HCT116 (cell line): ENCODE data around the gene HDHD3. TPM values are rescaled to one million over a fixed set of nuclear protein-coding genes. Genes with fewer than 3 reads are reported as not detected.

Experiments used
- ATAC-seq: fragments of 200-7000 bp; cut with Tn5 transposase; 2 replicates; pipeline ENCODE4 v1.9.1; 2020; ENCODE audit warnings: mild to moderate bottlenecking, moderate library complexity
- BruUV-seq: library from RNA; stranded (reverse); fragments of 400-500 nt; replicated peaks from 2 replicates; lab custom pipeline; 2021; lab: Mats Ljungman, UMichigan
- CTCF ChIA-PET: fragments of 300-600 bp; sonication (Branson Sonifier 250); formaldehyde crosslinking; loops from one replicate; lab custom pipeline; 2021; ENCODE audit warnings: antibody characterized with exemption; lab: Charles Lee
- POLR2A ChIA-PET: fragments of 300-600, 350-600 bp; sonication (Branson Sonifier 250); formaldehyde crosslinking; loops from one replicate; lab custom pipeline; 2021; ENCODE audit warnings: antibody characterized with exemption; lab: Charles Lee
- RAD21 ChIA-PET, 2 experiments: fragments of 300-600 bp; sonication (Branson Sonifier 250); formaldehyde crosslinking; loops; one replicate each; lab custom pipeline; 2023; ENCODE audit warnings: low total read pairs in 2 of 2; ENCODE audit not compliant: uncharacterized antibody in 2 of 2, unreplicated experiment in 2 of 2, low non-redundant PET in 1 of 2; lab: Charles Lee
- DNase-seq: peaks from one replicate; pipeline ENCODE4 v3.0.0-alpha.2; 2010; ENCODE audit warnings: low read depth, low spot score
- H2AFZ ChIP-seq: fragments of 200-600 bp; shearing (Covaris generic), sonication (generic); 2 replicates; pipeline ENCODE4 v1.6.1; 2017; ENCODE audit warnings: low read depth, mixed run types, mixed read lengths, antibody characterized with exemption, low read length; ENCODE audit not compliant: poor library complexity, severe bottlenecking
- H3K27ac ChIP-seq: 2 replicates; pipeline ENCODE4 v1.5.1; 2012; ENCODE audit warnings: low read depth, low read length
- H3K27me3 ChIP-seq: fragments of 200-600 bp; sonication (generic); 2 replicates; pipeline ENCODE4 v1.6.1; 2016; ENCODE audit warnings: mixed run types, low read length, mixed read lengths; ENCODE audit not compliant: insufficient read depth
- H3K36me3 ChIP-seq, 2 experiments: fragments of 200-500 bp in 1 of 2; fragments of 200-600 bp in 1 of 2; sonication (Bioruptor generic) in 1 of 2; sonication (generic) in 1 of 2; 2 replicates each; pipeline versions ENCODE4 v1.5.1 to v1.6.1; 2014 to 2016; ENCODE audit warnings: low read length in 2 of 2, inconsistent platforms in 1 of 2, mixed read lengths in 1 of 2, mixed run types in 1 of 2; ENCODE audit not compliant: insufficient read depth in 2 of 2, control insufficient read depth in 1 of 2
- H3K4me1 ChIP-seq, 2 experiments: fragments of 200-600 bp in 1 of 2; sonication (generic) in 1 of 2; 2 replicates each; pipeline versions ENCODE4 v1.5.1 to v1.6.1; 2012 to 2017; ENCODE audit warnings: low read length in 2 of 2, inconsistent platforms in 1 of 2, mild to moderate bottlenecking in 1 of 2, mixed read lengths in 1 of 2, mixed run types in 1 of 2, moderate library complexity in 1 of 2; ENCODE audit not compliant: insufficient read depth in 2 of 2, control insufficient read depth in 1 of 2
- H3K4me2 ChIP-seq: fragments of 200-600 bp; sonication (generic); 2 replicates; pipeline ENCODE4 v1.6.1; 2017; ENCODE audit warnings: mixed run types, low read length, mixed read lengths
- H3K4me3 ChIP-seq, 2 experiments: fragments of 200-600 bp in 1 of 2; sonication (generic) in 1 of 2; replicated peaks in 1 of 2; 2 replicates each; pipeline ENCODE4 v1.5.1; 2011 to 2016; ENCODE audit warnings: low read length in 2 of 2, control low read depth in 1 of 2, low read depth in 1 of 2, mild to moderate bottlenecking in 1 of 2, mixed read lengths in 1 of 2, mixed run types in 1 of 2
- H3K79me2 ChIP-seq: fragments of 200-600 bp; sonication (generic); 2 replicates; pipeline ENCODE4 v1.6.1; 2017; ENCODE audit warnings: mild to moderate bottlenecking, mixed run types, low read length, moderate library complexity, mixed read lengths; ENCODE audit not compliant: insufficient read depth
- H3K9ac ChIP-seq: fragments of 200-600 bp; sonication (generic); 2 replicates; pipeline ENCODE4 v1.6.1; 2016; ENCODE audit warnings: low read length, mixed read lengths
- H3K9me2 ChIP-seq: fragments of 200-600 bp; sonication (generic), shearing (Covaris generic); 2 replicates; pipeline ENCODE4 v1.6.1; 2017; ENCODE audit warnings: mixed run types, mild to moderate bottlenecking, moderate library complexity; ENCODE audit not compliant: insufficient read depth
- H3K9me3 ChIP-seq, 2 experiments: fragments of 200-500 bp in 1 of 2; fragments of 200-600 bp in 1 of 2; sonication (Bioruptor generic) in 1 of 2; sonication (generic) in 1 of 2; 2 replicates each; pipeline ENCODE4 v1.6.1; 2014 to 2017; ENCODE audit warnings: low read length in 2 of 2, mixed read lengths in 2 of 2, inconsistent platforms in 1 of 2, low read depth in 1 of 2, mild to moderate bottlenecking in 1 of 2, mixed run types in 1 of 2, moderate library complexity in 1 of 2; ENCODE audit not compliant: control insufficient read depth in 1 of 2, insufficient read depth in 1 of 2
- H4K20me1 ChIP-seq: fragments of 200-600 bp; sonication (generic), shearing (Covaris generic); 2 replicates; pipeline ENCODE4 v1.6.1; 2017; ENCODE audit warnings: mixed run types, mild to moderate bottlenecking, moderate library complexity; ENCODE audit not compliant: insufficient read depth
- ATF3 ChIP-seq: IDR thresholded peaks from 2 replicates; pipeline ENCODE4 v1.6.1; 2012
- CBX3 ChIP-seq: IDR thresholded peaks from 2 replicates; pipeline ENCODE4 v1.6.1; 2012; ENCODE audit warnings: low read depth
- CEBPB ChIP-seq: IDR thresholded peaks from 2 replicates; pipeline ENCODE4 v1.6.1; 2012; ENCODE audit warnings: low read depth
- CTCF ChIP-seq, 3 experiments: fragments of 200-600 bp in 1 of 3; sonication (generic) in 1 of 3; IDR thresholded peaks in 2 of 3; conservative IDR thresholded peaks in 1 of 3; 2 replicates each; pipeline ENCODE4 v1.5.1; 2012 to 2017; ENCODE audit warnings: low read depth in 2 of 3, low read length in 2 of 3, antibody characterized with exemption in 1 of 3, borderline replicate concordance in 1 of 3, control low read depth in 1 of 3, mild to moderate bottlenecking in 1 of 3, mixed read lengths in 1 of 3, mixed run types in 1 of 3, moderate library complexity in 1 of 3; ENCODE audit not compliant: insufficient read depth in 1 of 3
- EGR1 ChIP-seq: IDR thresholded peaks from 2 replicates; pipeline ENCODE4 v1.6.1; 2012; ENCODE audit warnings: low read depth
- ELF1 ChIP-seq: IDR thresholded peaks from 2 replicates; pipeline ENCODE4 v1.6.1; 2012; ENCODE audit warnings: low read depth, borderline replicate concordance
- EZH2 ChIP-seq: fragments of 200-600 bp; sonication (generic); IDR thresholded peaks from 2 replicates; pipeline ENCODE4 v1.6.1; 2017; ENCODE audit warnings: antibody characterized with exemption, mixed run types
- EZH2phosphoT487 ChIP-seq: fragments of 200-600 bp; IDR thresholded peaks from 2 replicates; pipeline ENCODE4 v1.6.1; 2018; ENCODE audit warnings: antibody characterized with exemption, borderline replicate concordance
- FOSL1 ChIP-seq: IDR thresholded peaks from 2 replicates; pipeline ENCODE4 v1.6.1; 2012; ENCODE audit warnings: low read depth
- JUND ChIP-seq: IDR thresholded peaks from 2 replicates; pipeline ENCODE4 v1.6.1; 2012
- MAX ChIP-seq: IDR thresholded peaks from 2 replicates; pipeline ENCODE4 v1.6.1; 2012
- POLR2A ChIP-seq: IDR thresholded peaks from 2 replicates; pipeline ENCODE4 v1.7.0; 2011; ENCODE audit warnings: borderline replicate concordance; ENCODE audit not compliant: insufficient read depth, insufficient read length; ENCODE audit errors: extremely low read depth
- POLR2AphosphoS5 ChIP-seq: IDR thresholded peaks from 2 replicates; pipeline ENCODE4 v1.6.1; 2011; ENCODE audit warnings: mild to moderate bottlenecking, low read depth, low read length, moderate library complexity
- RAD21 ChIP-seq: IDR thresholded peaks from 2 replicates; pipeline ENCODE4 v1.6.1; 2012; ENCODE audit warnings: low read depth, mild to moderate bottlenecking
- REST ChIP-seq: IDR thresholded peaks from 2 replicates; pipeline ENCODE4 v1.6.1; 2012; ENCODE audit warnings: low read depth
- SIN3A ChIP-seq: IDR thresholded peaks from 2 replicates; pipeline ENCODE4 v1.6.1; 2012; ENCODE audit warnings: low read depth
- SP1 ChIP-seq: IDR thresholded peaks from 2 replicates; pipeline ENCODE4 v1.6.1; 2012; ENCODE audit warnings: low read depth
- SRF ChIP-seq: IDR thresholded peaks from 2 replicates; pipeline ENCODE4 v1.6.1; 2012; ENCODE audit warnings: low read depth
- TCF7L2 ChIP-seq: IDR thresholded peaks from 2 replicates; pipeline ENCODE4 v1.7.0; 2011; ENCODE audit warnings: borderline replicate concordance, inconsistent platforms; ENCODE audit not compliant: insufficient read depth, insufficient read length; ENCODE audit errors: extremely low read depth
- YY1 ChIP-seq: IDR thresholded peaks from 2 replicates; pipeline ENCODE4 v1.6.1; 2011; ENCODE audit warnings: low read length, low read depth, moderate library complexity, mild to moderate bottlenecking; ENCODE audit not compliant: insufficient replicate concordance; ENCODE audit errors: extremely low read depth
- ZFX ChIP-seq: fragments of 450-650 bp; IDR thresholded peaks from 2 replicates; pipeline ENCODE4 v1.6.1; 2017
- intact Hi-C: fragments of 100-400 bp; cut with micrococcal nuclease; formaldehyde crosslinking; loops from 2 replicates; pipeline ENCODE4 v1.10.0; 2022
- total RNA-seq: library from RNA; stranded (reverse); gene quantifications from one replicate; pipeline ENCODE4 v1.2.1, GENCODE V29; 2021; ENCODE audit not compliant: unreplicated experiment

The HDHD3 gene
- total RNA-seq, 1 experiment from 2014 or later: 21.8 TPM

GRCh38 chr9:113410207-113410864, 33.5 kb upstream of the HDHD3 start, which contains the start of the genes C9orf43 and POLE3:
C9orf43 (plus strand) TSS chr9:113410747; CDS start chr9:113413494, 2,747 bp downstream.
POLE3 (minus strand) TSS chr9:113410675; CDS start chr9:113410293, 382 bp downstream.
- peaks cover 12 to 20% of the 10 kb centered on the region in 2 experiments; a peak in 3 of 4 replicates for H3K36me3 ChIP-seq
- TF ChIP-seq JUND (no peak), RAD21 (no peak), POLR2AphosphoS5 (peak; percentile 84), CTCF (IDR thresholded peaks at IDR 0.05 in 2 of 3, conservative IDR thresholded peaks at IDR 0.05 in 1 of 3; ENCODE audit: borderline replicate concordance in 1 of 3, insufficient read depth in 1 of 3, low read depth in 2 of 3, low read length in 2 of 3) (no peak), SIN3A (no peak), EZH2phosphoT487 (no peak), ATF3 (no peak), POLR2A (peak; percentile 88), SP1 (no peak), SRF (no peak), REST (no peak), MAX (no peak), FOSL1 (no peak), TCF7L2 (peak; percentile 54), CBX3 (no peak), CEBPB (no peak), EZH2 (no peak), EGR1 (no peak), ELF1 (no peak), ZFX (peak; percentile 28; the same call in 1 of the 2 replicates), YY1 (peak; percentile 65)

More at GRCh38 chr9:113410207-113410864, 33.5 kb upstream of the HDHD3 start, which contains the start of the genes C9orf43 and POLE3:
- ATAC-seq (peak; percentile 91), DNase-seq (peak; percentile 92)
- H3K4me2 ChIP-seq: peak within 1 kb of the TSS; percentile 83
- peaks cover 3% of the 10 kb centered on the region; the same call in 1 of the 2 replicates for H4K20me1 ChIP-seq
- peak within 1 kb of the TSS; percentile 28 for H2AFZ ChIP-seq
- peak within 1 kb of the TSS; percentile 95 to 98 for H3K4me3 ChIP-seq
- ChIA-PET CTCF (interaction anchor here (0.7 to 2.0 kb wide), 5 partner anchors 9 to 245 kb away, joined by 3 to 19 read pairs (median 4); partner anchors contain the start of genes ALAD, CDC26 and PRPF4), RAD21 (interaction anchor here in 1 of 2 experiments (1.0 kb wide), 2 partner anchors 9 to 33 kb away, joined by 3 to 8 read pairs; partner anchors contain the start of genes ALAD and HDHD3), POLR2A (interaction anchor here (0.8 to 1.9 kb wide), 11 partner anchors 9 to 189 kb away, joined by 3 to 13 read pairs (median 4); partner anchors contain the start of genes ALAD, CDC26, FKBP15 and PRPF4)
- peak within 1 kb of the TSS; percentile 92 for H3K9ac ChIP-seq
- H3K9me3 ChIP-seq: no peaks in the 10 kb centered on the region
- H3K79me2 ChIP-seq: peaks cover 33% of the 10 kb centered on the region
- peak within 1 kb of the TSS; percentile 89 for H3K27ac ChIP-seq
- no TSS peak for BruUV-seq
- no peaks in the 10 kb centered on the region for H3K9me2 ChIP-seq
- H3K4me1 ChIP-seq: peaks cover 6 to 17% of the 10 kb centered on the region in 2 experiments
- H3K27me3 ChIP-seq: no peaks in the 10 kb centered on the region
- intact Hi-C loops: no loop called here
